ENCODE data around the gene PGAP3. TPM values are rescaled to one million over a fixed set of nuclear protein-coding genes. Genes with fewer than 3 reads are reported as not detected.

PGAP3 gene
- total RNA-seq, 4 donors from 2014 or later = 19.9 to 82.6 (median 46.2) TPM

- DNase-seq = peak; percentile 91
- TF ChIP-seq EP300 (IDR thresholded peaks at IDR 0.05; ENCODE audit: low read depth) = no peak
- peak; percentile 24 for TF ChIP-seq POLR2A (IDR thresholded peaks at IDR 0.05)
- peak in 2 of 3 donors; percentile 8 to 40 for TF ChIP-seq POLR2AphosphoS5 (IDR thresholded peaks at IDR 0.05)
- no peak for TF ChIP-seq CTCF (IDR thresholded peaks at IDR 0.05)
- 60 to 65% methylated on average over 1 to 11 of the region's 13 CpGs for WGBS, 2 donors (ENCODE audit: low coverage in 1 of 2)
- no peaks in the 10 kb centered on the region for H3K9me3 ChIP-seq
- no peak overlapping the region for H3K4me3 ChIP-seq
- H3K27me3 ChIP-seq = no peaks in the 10 kb centered on the region
- peaks cover 21 to 52% (median 51%) of the 10 kb centered on the region in 4 donors for H3K4me1 ChIP-seq
- in situ Hi-C loops (cut with MboI; ENCODE audit: low pct_ligation_motif_present in 1 of 4, low pct_unique_long_range_greater_than_20kb in 1 of 4, low sequenced_read_pairs in 3 of 4) (no loop called here), intact Hi-C loops (cut with DNase I; ENCODE audit: low total_unique reads) (no loop called here)
- peak overlapping the region; percentile 64 to 82 (median 76) for H3K27ac ChIP-seq
- peaks cover 0 to 6% (median 0%) of the 10 kb centered on the region in 4 donors for H3K36me3 ChIP-seq
Observed at GRCh38 chr17:39678340-39679116, 9.3 kb downstream of the PGAP3 start.

GRCh38 chr17:39677542-39678339 is 10.1 kb downstream of the PGAP3 start:
- in situ Hi-C loops (cut with MboI; ENCODE audit: low pct_ligation_motif_present in 1 of 4, low pct_unique_long_range_greater_than_20kb in 1 of 4, low sequenced_read_pairs in 3 of 4) = no loop called here

GRCh38 chr17:39677072-39677471 is 10.8 kb downstream of the PGAP3 start:
- TF ChIP-seq EP300 (IDR thresholded peaks at IDR 0.05; ENCODE audit: low read depth) (no peak), POLR2AphosphoS5 (IDR thresholded peaks at IDR 0.05) (no peak), POLR2A (IDR thresholded peaks at IDR 0.05) (no peak), CTCF (IDR thresholded peaks at IDR 0.05) (no peak)
- Histone ChIP-seq H3K36me3 (peaks cover 0 to 6% (median 0%) of the 10 kb centered on the region in 4 donors), H3K4me3 (no peak overlapping the region), H3K27me3 (no peaks in the 10 kb centered on the region), H3K9me3 (no peaks in the 10 kb centered on the region), H3K27ac (peak overlapping the region; percentile 64 to 82 (median 76)), H3K4me1 (peaks cover 21 to 56% (median 55%) of the 10 kb centered on the region in 4 donors)
- in situ Hi-C loops (cut with MboI; ENCODE audit: low pct_ligation_motif_present in 1 of 4, low pct_unique_long_range_greater_than_20kb in 1 of 4, low sequenced_read_pairs in 3 of 4) (no loop called here), intact Hi-C loops (cut with DNase I; ENCODE audit: low total_unique reads) (no loop called here)
- WGBS, 2 donors (ENCODE audit: low coverage in 1 of 2) = 71 to 81% methylated on average over 3 to 8 of the region's 8 CpGs
- DNase-seq = no peak

More at GRCh38 chr17:39677542-39678339, 10.1 kb downstream of the PGAP3 start:
- no peaks in the 10 kb centered on the region for H3K27me3 ChIP-seq
- no peaks in the 10 kb centered on the region for H3K9me3 ChIP-seq
- intact Hi-C loops (cut with DNase I; ENCODE audit: low total_unique reads) = no loop called here
- peaks cover 0 to 6% (median 0%) of the 10 kb centered on the region in 4 donors for H3K36me3 ChIP-seq
- WGBS, 2 donors (ENCODE audit: low coverage in 1 of 2) = 68 to 70% methylated on average over 6 to 13 of the region's 13 CpGs
- peak overlapping the region; percentile 64 to 82 (median 76) for H3K27ac ChIP-seq
- DNase-seq = no peak
- H3K4me3 ChIP-seq = no peak overlapping the region
- peaks cover 21 to 52% (median 51%) of the 10 kb centered on the region in 4 donors for H3K4me1 ChIP-seq
- TF ChIP-seq EP300 (IDR thresholded peaks at IDR 0.05; ENCODE audit: low read depth) (no peak), POLR2AphosphoS5 (IDR thresholded peaks at IDR 0.05) (no peak), CTCF (IDR thresholded peaks at IDR 0.05) (no peak), POLR2A (IDR thresholded peaks at IDR 0.05) (no peak)

All from transverse colon (tissue), 4 donors.